Activated naive CD8-positive, alpha-beta T cell treated with anti-CD3 and anti-CD28 coated beads for 36 hours (primary cell): ENCODE measurements around the gene EPN1. TPM values are rescaled to one million over a fixed set of nuclear protein-coding genes. Genes with fewer than 3 reads are reported as not detected.

Experiments used
- DNase-seq: peaks from one replicate; pipeline ENCODE4 v3.0.0; 2021
- H3K27ac Mint-ChIP-seq: one replicate; pipeline ENCODE4 v1.8.0; 2022; ENCODE audit warnings: mild to moderate bottlenecking, moderate library complexity, mixed read lengths
- H3K27me3 Mint-ChIP-seq: one replicate; pipeline ENCODE4 v1.8.0; 2022; ENCODE audit warnings: mild to moderate bottlenecking, mixed read lengths
- H3K36me3 Mint-ChIP-seq: one replicate; pipeline ENCODE4 v1.8.0; 2021; ENCODE audit warnings: mild to moderate bottlenecking, mixed read lengths
- H3K4me1 Mint-ChIP-seq: one replicate; pipeline ENCODE4 v1.8.0; 2021; ENCODE audit warnings: mixed read lengths
- H3K4me3 Mint-ChIP-seq: one replicate; pipeline ENCODE4 v1.8.0; 2022; ENCODE audit warnings: mild to moderate bottlenecking, moderate library complexity, mixed read lengths
- H3K9me3 Mint-ChIP-seq: one replicate; pipeline ENCODE4 v1.8.0; 2022; ENCODE audit warnings: mixed read lengths
- total RNA-seq, 2 experiments: library from RNA; stranded (reverse); gene quantifications; one replicate each; pipeline ENCODE4 v1.2.3, GENCODE V29; 2021

The EPN1 gene
- total RNA-seq, 2 experiments from 2014 or later, result 37.1 to 39.5 TPM

DNA sequence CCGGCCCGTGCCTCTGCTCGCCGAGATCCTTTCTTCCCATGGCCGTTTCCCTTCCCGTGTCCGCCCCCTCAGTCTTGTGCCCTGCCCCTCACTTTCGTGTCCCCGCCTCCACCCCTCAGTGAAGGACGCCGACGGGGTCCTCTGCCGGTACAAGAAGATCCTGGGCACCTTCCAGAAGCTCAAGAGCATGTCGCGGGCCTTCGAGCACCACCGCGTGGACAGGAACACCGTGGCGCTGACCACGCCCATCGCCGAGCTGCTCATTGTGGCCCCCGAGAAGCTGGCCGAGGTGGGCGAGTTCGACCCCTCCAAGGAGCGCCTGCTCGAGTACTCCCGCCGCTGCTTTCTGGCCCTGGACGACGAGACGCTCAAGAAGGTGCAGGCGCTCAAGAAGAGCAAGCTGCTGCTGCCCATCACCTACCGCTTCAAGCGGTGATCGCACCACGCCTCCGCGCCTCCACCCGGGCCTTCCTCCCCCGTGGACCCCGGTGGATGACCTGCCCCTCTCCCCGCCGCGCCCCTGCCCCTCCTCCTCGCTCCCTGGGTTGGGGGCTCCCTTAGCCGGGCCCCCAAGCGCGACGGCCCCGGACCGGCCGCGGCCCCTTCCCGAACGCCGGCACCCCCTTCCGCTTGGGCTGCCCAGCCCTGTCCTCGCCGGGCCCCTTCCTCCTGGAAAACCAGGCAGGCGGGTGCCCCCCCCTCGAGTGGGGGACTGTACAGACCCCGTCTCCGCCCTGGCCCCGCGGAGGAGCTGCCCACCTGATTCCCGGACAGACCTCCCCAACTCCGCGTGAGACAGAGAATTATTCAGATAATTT, 22.5 kb upstream of the EPN1 start:
- peaks cover 5% of the 10 kb centered on the region for H3K27me3 Mint-ChIP-seq
- H3K9me3 Mint-ChIP-seq, result no peaks in the 10 kb centered on the region
- peaks cover 32% of the 10 kb centered on the region for H3K4me1 Mint-ChIP-seq
- peak overlapping the region; percentile 19 for H3K27ac Mint-ChIP-seq
- H3K36me3 Mint-ChIP-seq, result peaks cover 34% of the 10 kb centered on the region
- DNase-seq, result no peak
- peak overlapping the region; percentile 43 for H3K4me3 Mint-ChIP-seq

DNA sequence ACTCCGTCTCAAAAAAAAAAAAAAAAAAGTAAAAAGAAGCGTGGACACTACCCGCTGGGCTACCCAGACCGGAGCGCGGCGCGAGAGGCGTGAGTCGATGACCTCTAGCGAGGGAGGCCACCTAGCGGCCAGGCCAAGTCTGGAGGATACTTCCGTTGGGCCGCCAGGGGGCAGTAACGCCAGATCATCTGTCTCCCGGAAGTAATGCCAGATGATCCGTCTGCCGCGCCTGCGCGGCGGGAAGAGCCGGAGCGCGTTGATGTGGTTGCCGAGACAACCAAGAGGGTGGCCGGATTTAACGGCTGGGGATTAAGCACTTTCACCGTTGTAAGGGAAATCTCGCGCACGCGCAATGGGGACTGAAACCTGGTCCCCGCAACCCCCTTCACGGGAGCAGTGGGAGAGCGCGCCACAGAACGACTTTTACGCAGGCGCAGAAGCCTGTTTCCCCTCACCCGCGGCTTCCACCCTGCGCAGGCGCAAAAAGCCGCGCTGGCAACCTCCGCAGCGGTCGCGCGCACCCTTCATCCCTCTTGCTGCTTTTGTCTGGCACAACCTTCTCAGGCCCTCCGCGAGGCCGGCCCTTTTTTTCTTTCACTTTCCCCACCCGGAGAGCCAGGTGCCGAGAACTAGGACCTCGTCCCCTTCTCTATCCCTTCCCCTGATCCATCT, 21.2 kb upstream of the EPN1 start:
- Mint-ChIP-seq H3K27me3 (peaks cover 5% of the 10 kb centered on the region), H3K9me3 (no peaks in the 10 kb centered on the region), H3K36me3 (peaks cover 40% of the 10 kb centered on the region), H3K4me1 (peaks cover 36% of the 10 kb centered on the region), H3K4me3 (peak overlapping the region; percentile 85), H3K27ac (peak overlapping the region; percentile 95)
- DNase-seq, result peak; percentile 94

GRCh38 chr19:55654323-55654867, 20.6 kb upstream of the EPN1 start:
- peaks cover 33% of the 10 kb centered on the region for H3K4me1 Mint-ChIP-seq
- peak overlapping the region; percentile 95 for H3K27ac Mint-ChIP-seq
- DNase-seq, result peak; percentile 98
- H3K27me3 Mint-ChIP-seq, result peaks cover 5% of the 10 kb centered on the region
- peaks cover 41% of the 10 kb centered on the region for H3K36me3 Mint-ChIP-seq
- H3K9me3 Mint-ChIP-seq, result no peaks in the 10 kb centered on the region
- H3K4me3 Mint-ChIP-seq, result peak overlapping the region; percentile 85

GRCh38 chr19:55654868-55655647, 20.0 kb upstream of the EPN1 start, which contains the start of gene U2AF2:
TSS of gene U2AF2 (plus strand) at chr19:55655035. CDS start at chr19:55655105, 70 bp downstream.
- peaks cover 5% of the 10 kb centered on the region for H3K27me3 Mint-ChIP-seq
- DNase-seq, result peak; percentile 94
- H3K9me3 Mint-ChIP-seq, result no peaks in the 10 kb centered on the region
- peak within 1 kb of the TSS; percentile 85 for H3K4me3 Mint-ChIP-seq
- peaks cover 40% of the 10 kb centered on the region for H3K36me3 Mint-ChIP-seq
- peaks cover 28% of the 10 kb centered on the region for H3K4me1 Mint-ChIP-seq
- peak within 1 kb of the TSS; percentile 95 for H3K27ac Mint-ChIP-seq

- Mint-ChIP-seq H3K4me1 (peaks cover 26% of the 10 kb centered on the region), H3K36me3 (peaks cover 40% of the 10 kb centered on the region), H3K27me3 (peaks cover 5% of the 10 kb centered on the region), H3K27ac (peak overlapping the region; percentile 95), H3K4me3 (peak overlapping the region; percentile 85), H3K9me3 (no peaks in the 10 kb centered on the region)
- no peak for DNase-seq
These were observed 19.4 kb upstream of the EPN1 start for GRCh38 chr19:55655648-55656040.

DNA sequence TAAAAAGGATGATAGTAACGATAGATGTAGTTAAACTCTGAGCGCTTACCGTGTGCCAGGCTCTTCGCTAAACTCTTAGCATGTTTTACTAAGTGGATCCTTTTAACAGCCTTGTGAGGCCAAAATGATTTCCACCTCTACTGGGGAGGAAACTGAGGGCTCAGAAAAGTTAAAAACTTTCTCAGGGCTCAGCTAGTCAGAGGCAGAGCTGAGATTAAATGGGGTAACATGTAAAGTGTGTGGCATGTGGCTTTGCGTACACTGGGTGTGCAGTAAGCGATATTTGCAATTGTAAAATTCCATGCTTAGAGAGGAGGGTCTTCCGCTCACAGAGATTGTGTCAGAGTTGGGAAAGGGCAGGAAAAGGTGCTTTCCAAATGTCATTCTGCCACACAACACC, 18.5 kb upstream of the EPN1 start:
- Mint-ChIP-seq H3K27ac (peak overlapping the region; percentile 95), H3K36me3 (peaks cover 39% of the 10 kb centered on the region), H3K4me1 (peaks cover 26% of the 10 kb centered on the region)

GRCh38 chr19:55656988-55657747, 17.9 kb upstream of the EPN1 start:
- no peak for DNase-seq
- Mint-ChIP-seq H3K4me1 (peaks cover 30% of the 10 kb centered on the region), H3K9me3 (no peaks in the 10 kb centered on the region), H3K4me3 (peak overlapping the region; percentile 85), H3K36me3 (peaks cover 42% of the 10 kb centered on the region), H3K27ac (peak overlapping the region; percentile 95), H3K27me3 (peaks cover 5% of the 10 kb centered on the region)

More for the DNA sequence above, 18.5 kb upstream of the EPN1 start:
- Mint-ChIP-seq H3K4me3 (peak overlapping the region; percentile 85), H3K9me3 (no peaks in the 10 kb centered on the region), H3K27me3 (peaks cover 5% of the 10 kb centered on the region)
- no peak for DNase-seq

DNA sequence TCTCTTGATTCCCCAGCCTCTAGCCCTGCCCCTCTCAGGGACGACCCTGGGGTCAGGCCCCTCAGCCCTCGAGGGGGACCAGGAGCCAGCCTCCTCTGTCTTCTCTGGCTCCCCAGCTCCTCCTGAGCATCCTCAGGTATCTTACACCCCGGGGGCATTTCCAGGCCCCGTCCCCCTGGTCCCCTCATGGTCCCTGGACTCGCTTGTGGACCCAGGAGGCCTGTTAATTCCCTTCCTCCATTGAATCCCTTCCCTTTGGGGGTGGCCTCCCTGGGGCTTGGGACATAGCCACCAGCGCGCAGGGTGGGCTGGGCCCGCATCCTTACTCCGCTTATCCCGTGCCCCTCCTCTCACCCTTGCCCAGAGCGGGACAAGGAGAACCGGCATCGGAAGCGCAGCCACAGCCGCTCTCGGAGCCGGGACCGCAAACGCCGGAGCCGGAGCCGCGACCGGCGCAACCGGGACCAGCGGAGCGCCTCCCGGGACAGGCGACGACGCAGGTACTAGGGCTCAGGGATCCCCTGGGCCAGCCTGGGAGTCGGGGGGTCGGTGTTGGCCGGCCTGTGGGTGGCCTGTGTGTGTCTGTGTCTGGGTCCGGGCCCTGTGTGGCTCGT, 16.1 kb upstream of the EPN1 start:
- H3K9me3 Mint-ChIP-seq, result no peaks in the 10 kb centered on the region
- peak overlapping the region; percentile 79 for H3K27ac Mint-ChIP-seq
- peaks cover 2% of the 10 kb centered on the region for H3K27me3 Mint-ChIP-seq
- peaks cover 35% of the 10 kb centered on the region for H3K4me1 Mint-ChIP-seq
- no peak overlapping the region for H3K4me3 Mint-ChIP-seq
- no peak for DNase-seq
- peaks cover 54% of the 10 kb centered on the region for H3K36me3 Mint-ChIP-seq

DNA sequence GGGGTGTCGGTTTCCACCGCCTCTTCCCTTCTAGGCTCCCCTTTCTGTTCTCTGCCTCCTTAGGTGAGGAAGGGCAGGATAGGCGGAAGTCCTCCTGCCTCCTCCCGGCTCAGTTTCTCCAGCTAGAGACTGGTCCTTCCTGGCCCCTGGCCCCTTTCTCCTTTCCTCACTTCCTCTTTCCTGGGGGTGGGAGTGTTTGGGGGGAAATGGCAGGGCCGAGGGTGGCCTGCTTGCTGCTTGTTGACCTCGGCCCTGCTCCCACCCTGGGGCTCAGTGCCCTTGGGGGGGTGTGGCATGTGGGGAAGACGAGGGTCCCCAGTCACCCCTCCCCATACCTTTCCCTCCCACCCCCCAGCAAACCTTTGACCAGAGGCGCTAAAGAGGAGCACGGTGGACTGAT, 15.2 kb upstream of the EPN1 start:
- H3K4me3 Mint-ChIP-seq, result peak overlapping the region; percentile 54
- H3K27ac Mint-ChIP-seq, result peak overlapping the region; percentile 79
- no peaks in the 10 kb centered on the region for H3K9me3 Mint-ChIP-seq
- H3K27me3 Mint-ChIP-seq, result no peaks in the 10 kb centered on the region
- DNase-seq, result no peak
- peaks cover 35% of the 10 kb centered on the region for H3K4me1 Mint-ChIP-seq
- H3K36me3 Mint-ChIP-seq, result peaks cover 54% of the 10 kb centered on the region

DNA sequence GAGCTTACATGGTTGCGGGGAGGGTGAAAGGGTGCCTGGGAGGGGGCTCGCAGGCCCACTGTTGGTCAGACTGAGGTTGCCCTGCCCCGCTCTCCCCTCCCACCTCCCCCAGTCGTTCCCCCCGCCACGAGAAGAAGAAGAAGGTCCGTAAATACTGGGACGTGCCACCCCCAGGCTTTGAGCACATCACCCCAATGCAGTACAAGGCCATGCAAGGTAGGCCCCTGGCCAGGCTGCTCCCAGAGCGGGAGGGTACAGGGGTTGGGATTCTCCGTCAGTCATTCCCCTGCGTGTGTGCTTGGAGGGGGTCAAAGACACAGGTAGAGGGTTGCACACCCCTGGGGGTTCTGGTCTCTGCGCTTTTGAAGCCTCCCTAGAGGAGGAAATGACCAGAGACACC, 14.6 kb upstream of the EPN1 start:
- peaks cover 53% of the 10 kb centered on the region for H3K36me3 Mint-ChIP-seq
- peak overlapping the region; percentile 42 for H3K27ac Mint-ChIP-seq
- H3K4me3 Mint-ChIP-seq, result no peak overlapping the region
- H3K27me3 Mint-ChIP-seq, result no peaks in the 10 kb centered on the region
- no peak for DNase-seq
- H3K9me3 Mint-ChIP-seq, result no peaks in the 10 kb centered on the region
- peaks cover 35% of the 10 kb centered on the region for H3K4me1 Mint-ChIP-seq

DNA sequence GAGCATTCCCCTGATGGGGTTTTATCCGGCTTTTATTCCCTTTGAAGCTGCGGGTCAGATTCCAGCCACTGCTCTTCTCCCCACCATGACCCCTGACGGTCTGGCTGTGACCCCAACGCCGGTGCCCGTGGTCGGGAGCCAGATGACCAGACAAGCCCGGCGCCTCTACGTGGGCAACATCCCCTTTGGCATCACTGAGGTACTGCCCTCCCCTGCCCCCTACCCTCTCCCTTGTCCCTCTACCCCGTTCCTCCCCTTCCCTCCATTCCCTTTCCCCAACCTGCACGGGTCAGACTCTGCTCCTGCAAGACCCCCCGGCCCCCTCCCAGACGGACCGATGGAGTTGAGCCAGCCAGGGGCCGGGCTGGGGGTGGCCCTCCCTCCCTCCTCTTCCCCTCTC, 14.0 kb upstream of the EPN1 start:
- DNase-seq, result no peak
- Mint-ChIP-seq H3K36me3 (peaks cover 50% of the 10 kb centered on the region), H3K27me3 (no peaks in the 10 kb centered on the region), H3K27ac (no peak overlapping the region), H3K4me3 (no peak overlapping the region), H3K4me1 (peaks cover 37% of the 10 kb centered on the region), H3K9me3 (no peaks in the 10 kb centered on the region)

GRCh38 chr19:55661826-55662225, 13.2 kb upstream of the EPN1 start:
- H3K36me3 Mint-ChIP-seq, result peaks cover 42% of the 10 kb centered on the region
- peak overlapping the region; percentile 47 for H3K27ac Mint-ChIP-seq
- no peaks in the 10 kb centered on the region for H3K9me3 Mint-ChIP-seq
- peaks cover 37% of the 10 kb centered on the region for H3K4me1 Mint-ChIP-seq
- no peak overlapping the region for H3K4me3 Mint-ChIP-seq
- H3K27me3 Mint-ChIP-seq, result no peaks in the 10 kb centered on the region
- no peak for DNase-seq

DNA sequence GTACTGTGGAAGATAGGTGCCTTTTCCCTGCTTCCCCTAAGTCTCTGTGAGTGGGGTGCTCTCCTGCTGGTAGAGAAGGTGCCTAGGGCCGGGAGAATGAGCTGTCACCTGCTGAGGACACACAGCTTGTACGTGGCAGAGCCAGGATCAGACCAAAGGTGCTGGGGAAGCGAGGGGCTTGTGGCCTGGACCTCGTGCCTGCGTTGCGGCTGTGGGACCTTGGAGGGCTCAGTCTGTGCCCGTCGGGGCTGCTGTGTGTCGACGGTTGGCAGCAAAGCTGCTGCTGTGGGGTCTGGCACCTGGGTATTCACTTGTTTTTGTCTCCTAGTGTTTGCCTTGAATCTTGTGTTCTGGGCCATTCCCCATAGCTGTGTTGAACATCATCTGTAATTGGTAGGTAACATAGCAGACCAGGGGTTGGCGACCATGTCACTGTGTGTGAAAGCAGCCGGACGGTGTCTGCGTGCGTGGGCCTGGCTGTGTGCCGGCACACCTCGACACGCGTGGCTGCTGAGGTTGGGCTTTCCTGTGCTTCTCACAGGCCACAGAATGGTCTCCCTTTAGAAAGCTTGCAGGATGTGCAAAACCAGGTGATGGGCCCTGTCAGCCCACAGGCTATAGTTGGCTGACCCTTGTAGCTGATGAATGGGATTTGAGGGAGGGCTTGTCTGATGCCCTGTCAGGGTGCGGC, 11.0 kb upstream of the EPN1 start:
- no peak overlapping the region for H3K4me3 Mint-ChIP-seq

More for the DNA sequence above, 11.0 kb upstream of the EPN1 start:
- Mint-ChIP-seq H3K9me3 (no peaks in the 10 kb centered on the region), H3K36me3 (peaks cover 29% of the 10 kb centered on the region), H3K27ac (no peak overlapping the region), H3K27me3 (no peaks in the 10 kb centered on the region), H3K4me1 (peaks cover 31% of the 10 kb centered on the region)
- no peak for DNase-seq
